Measurements from ENCODE around the gene WDR83.

The WDR83 gene

GRCh38 chr19:12652219-12652618 is 14.4 kb upstream of the WDR83 start:
- peaks cover 0 to 42% (median 28%) of the 10 kb centered on the region in 5 donors for H3K36me3 ChIP-seq (ENCODE audit: control insufficient read depth in 5 of 5, insufficient read depth in 5 of 5, low read length in 5 of 5)
- no peak overlapping the region for H3K9ac ChIP-seq (ENCODE audit: low read length in 5 of 5)
- no peak overlapping the region for H3K27ac ChIP-seq (ENCODE audit: low read depth, low read length)
- H3K4me3 ChIP-seq (ENCODE audit: low read depth in 1 of 5, low read length in 5 of 5): no peak overlapping the region
- no peaks in the 10 kb centered on the region for H3K27me3 ChIP-seq (ENCODE audit: control insufficient read depth in 5 of 5, insufficient read depth in 4 of 5, low read length in 5 of 5)
- peaks cover 3 to 12% (median 11%) of the 10 kb centered on the region in 5 donors for H3K4me1 ChIP-seq (ENCODE audit: control insufficient read depth in 5 of 5, insufficient read depth in 5 of 5, low read length in 5 of 5)
- no peaks in the 10 kb centered on the region for H3K9me3 ChIP-seq (ENCODE audit: control insufficient read depth in 5 of 5, low read length in 5 of 5)

GRCh38 chr19:12655546-12655945 is 11.1 kb upstream of the WDR83 start:
- Histone ChIP-seq H3K4me1 (ENCODE audit: control insufficient read depth in 5 of 5, insufficient read depth in 5 of 5, low read length in 5 of 5) (no peaks in the 10 kb centered on the region), H3K36me3 (ENCODE audit: control insufficient read depth in 5 of 5, insufficient read depth in 5 of 5, low read length in 5 of 5) (peaks cover 0 to 65% (median 47%) of the 10 kb centered on the region in 5 donors), H3K9me3 (ENCODE audit: control insufficient read depth in 5 of 5, low read length in 5 of 5) (no peaks in the 10 kb centered on the region), H3K4me3 (ENCODE audit: low read depth in 1 of 5, low read length in 5 of 5) (no peak overlapping the region), H3K27ac (ENCODE audit: low read depth, low read length) (no peak overlapping the region), H3K9ac (ENCODE audit: low read length in 5 of 5) (no peak overlapping the region), H3K27me3 (ENCODE audit: control insufficient read depth in 5 of 5, insufficient read depth in 4 of 5, low read length in 5 of 5) (no peaks in the 10 kb centered on the region)

GRCh38 chr19:12656899-12657571 is 9.6 kb upstream of the WDR83 start:
- no peaks in the 10 kb centered on the region for H3K4me1 ChIP-seq (ENCODE audit: control insufficient read depth in 5 of 5, insufficient read depth in 5 of 5, low read length in 5 of 5)
- no peaks in the 10 kb centered on the region for H3K9me3 ChIP-seq (ENCODE audit: control insufficient read depth in 5 of 5, low read length in 5 of 5)
- no peak overlapping the region for H3K27ac ChIP-seq (ENCODE audit: low read depth, low read length)
- no peak overlapping the region for H3K9ac ChIP-seq (ENCODE audit: low read length in 5 of 5)
- peaks cover 0 to 65% (median 51%) of the 10 kb centered on the region in 5 donors for H3K36me3 ChIP-seq (ENCODE audit: control insufficient read depth in 5 of 5, insufficient read depth in 5 of 5, low read length in 5 of 5)
- no peak overlapping the region for H3K4me3 ChIP-seq (ENCODE audit: low read depth in 1 of 5, low read length in 5 of 5)
- H3K27me3 ChIP-seq (ENCODE audit: control insufficient read depth in 5 of 5, insufficient read depth in 4 of 5, low read length in 5 of 5): no peaks in the 10 kb centered on the region

GRCh38 chr19:12657966-12658365 is 8.6 kb upstream of the WDR83 start:
- no peak overlapping the region for H3K27ac ChIP-seq (ENCODE audit: low read depth, low read length)
- peaks cover 0 to 68% (median 50%) of the 10 kb centered on the region in 5 donors for H3K36me3 ChIP-seq (ENCODE audit: control insufficient read depth in 5 of 5, insufficient read depth in 5 of 5, low read length in 5 of 5)
- no peak overlapping the region for H3K9ac ChIP-seq (ENCODE audit: low read length in 5 of 5)
- H3K4me3 ChIP-seq (ENCODE audit: low read depth in 1 of 5, low read length in 5 of 5): no peak overlapping the region
- H3K27me3 ChIP-seq (ENCODE audit: control insufficient read depth in 5 of 5, insufficient read depth in 4 of 5, low read length in 5 of 5): no peaks in the 10 kb centered on the region
- H3K9me3 ChIP-seq (ENCODE audit: control insufficient read depth in 5 of 5, low read length in 5 of 5): no peaks in the 10 kb centered on the region
- H3K4me1 ChIP-seq (ENCODE audit: control insufficient read depth in 5 of 5, insufficient read depth in 5 of 5, low read length in 5 of 5): no peaks in the 10 kb centered on the region

GRCh38 chr19:12660980-12661379 is 5.6 kb upstream of the WDR83 start:
- peaks cover 0 to 70% (median 46%) of the 10 kb centered on the region in 5 donors for H3K36me3 ChIP-seq (ENCODE audit: control insufficient read depth in 5 of 5, insufficient read depth in 5 of 5, low read length in 5 of 5)
- H3K4me1 ChIP-seq (ENCODE audit: control insufficient read depth in 5 of 5, insufficient read depth in 5 of 5, low read length in 5 of 5): peaks cover 4 to 18% (median 7%) of the 10 kb centered on the region in 5 donors
- no peak overlapping the region for H3K9ac ChIP-seq (ENCODE audit: low read length in 5 of 5)
- H3K27ac ChIP-seq (ENCODE audit: low read depth, low read length): no peak overlapping the region
- no peaks in the 10 kb centered on the region for H3K27me3 ChIP-seq (ENCODE audit: control insufficient read depth in 5 of 5, insufficient read depth in 4 of 5, low read length in 5 of 5)
- H3K4me3 ChIP-seq (ENCODE audit: low read depth in 1 of 5, low read length in 5 of 5): no peak overlapping the region
- no peaks in the 10 kb centered on the region for H3K9me3 ChIP-seq (ENCODE audit: control insufficient read depth in 5 of 5, low read length in 5 of 5)

- Histone ChIP-seq H3K9ac (ENCODE audit: low read length in 5 of 5) (no peak overlapping the region), H3K36me3 (ENCODE audit: control insufficient read depth in 5 of 5, insufficient read depth in 5 of 5, low read length in 5 of 5) (peaks cover 0 to 51% (median 26%) of the 10 kb centered on the region in 5 donors), H3K27me3 (ENCODE audit: control insufficient read depth in 5 of 5, insufficient read depth in 4 of 5, low read length in 5 of 5) (no peaks in the 10 kb centered on the region), H3K4me3 (ENCODE audit: low read depth in 1 of 5, low read length in 5 of 5) (peak overlapping the region in 1 of 5 donors; percentile 12), H3K9me3 (ENCODE audit: control insufficient read depth in 5 of 5, low read length in 5 of 5) (no peaks in the 10 kb centered on the region), H3K4me1 (ENCODE audit: control insufficient read depth in 5 of 5, insufficient read depth in 5 of 5, low read length in 5 of 5) (peaks cover 15 to 54% (median 36%) of the 10 kb centered on the region in 5 donors), H3K27ac (ENCODE audit: low read depth, low read length) (no peak overlapping the region)
Measured at GRCh38 chr19:12664406-12665280, 2.0 kb upstream of the WDR83 start.

GRCh38 chr19:12665281-12665573 is 1.4 kb upstream of the WDR83 start:
- Histone ChIP-seq H3K4me1 (ENCODE audit: control insufficient read depth in 5 of 5, insufficient read depth in 5 of 5, low read length in 5 of 5) (peaks cover 19 to 60% (median 42%) of the 10 kb centered on the region in 5 donors), H3K27ac (ENCODE audit: low read depth, low read length) (no peak overlapping the region), H3K4me3 (ENCODE audit: low read depth in 1 of 5, low read length in 5 of 5) (peak overlapping the region; percentile 86 to 98 (median 95)), H3K27me3 (ENCODE audit: control insufficient read depth in 5 of 5, insufficient read depth in 4 of 5, low read length in 5 of 5) (no peaks in the 10 kb centered on the region), H3K9me3 (ENCODE audit: control insufficient read depth in 5 of 5, low read length in 5 of 5) (no peaks in the 10 kb centered on the region), H3K36me3 (ENCODE audit: control insufficient read depth in 5 of 5, insufficient read depth in 5 of 5, low read length in 5 of 5) (peaks cover 0 to 46% (median 22%) of the 10 kb centered on the region in 5 donors), H3K9ac (ENCODE audit: low read length in 5 of 5) (no peak overlapping the region)

- Histone ChIP-seq H3K9me3 (ENCODE audit: control insufficient read depth in 5 of 5, low read length in 5 of 5) (no peaks in the 10 kb centered on the region), H3K36me3 (ENCODE audit: control insufficient read depth in 5 of 5, insufficient read depth in 5 of 5, low read length in 5 of 5) (peaks cover 0 to 42% (median 22%) of the 10 kb centered on the region in 5 donors), H3K4me1 (ENCODE audit: control insufficient read depth in 5 of 5, insufficient read depth in 5 of 5, low read length in 5 of 5) (peaks cover 21 to 65% (median 47%) of the 10 kb centered on the region in 5 donors), H3K27ac (ENCODE audit: low read depth, low read length) (peak overlapping the region; percentile 76), H3K9ac (ENCODE audit: low read length in 5 of 5) (peak overlapping the region; percentile 84 to 99 (median 90)), H3K4me3 (ENCODE audit: low read depth in 1 of 5, low read length in 5 of 5) (peak overlapping the region; percentile 86 to 98 (median 95)), H3K27me3 (ENCODE audit: control insufficient read depth in 5 of 5, insufficient read depth in 4 of 5, low read length in 5 of 5) (no peaks in the 10 kb centered on the region)
Measured at GRCh38 chr19:12665671-12666264, 839 bp upstream of the WDR83 start.

- Histone ChIP-seq H3K27me3 (ENCODE audit: control insufficient read depth in 5 of 5, insufficient read depth in 4 of 5, low read length in 5 of 5) (no peaks in the 10 kb centered on the region), H3K27ac (ENCODE audit: low read depth, low read length) (peak overlapping the region; percentile 97), H3K4me1 (ENCODE audit: control insufficient read depth in 5 of 5, insufficient read depth in 5 of 5, low read length in 5 of 5) (peaks cover 23 to 67% (median 48%) of the 10 kb centered on the region in 5 donors), H3K36me3 (ENCODE audit: control insufficient read depth in 5 of 5, insufficient read depth in 5 of 5, low read length in 5 of 5) (peaks cover 0 to 32% (median 15%) of the 10 kb centered on the region in 5 donors), H3K9me3 (ENCODE audit: control insufficient read depth in 5 of 5, low read length in 5 of 5) (no peaks in the 10 kb centered on the region), H3K4me3 (ENCODE audit: low read depth in 1 of 5, low read length in 5 of 5) (peak overlapping the region in 4 of 5 donors; percentile 82 to 93 (median 88)), H3K9ac (ENCODE audit: low read length in 5 of 5) (peak overlapping the region in 4 of 5 donors; percentile 35 to 99 (median 98))
Measured at GRCh38 chr19:12667731-12668302, 1.2 kb downstream of the WDR83 start.

Measured in subcutaneous abdominal adipose tissue (tissue), 5 donors.